ENCODE results near the gene FOXI3. TPM values are rescaled to one million over a fixed set of nuclear protein-coding genes. Genes with fewer than 3 reads are reported as not detected.

FOXI3 gene
- total RNA-seq, 1 donor from 2014 or later = 0.12 TPM

DNA sequence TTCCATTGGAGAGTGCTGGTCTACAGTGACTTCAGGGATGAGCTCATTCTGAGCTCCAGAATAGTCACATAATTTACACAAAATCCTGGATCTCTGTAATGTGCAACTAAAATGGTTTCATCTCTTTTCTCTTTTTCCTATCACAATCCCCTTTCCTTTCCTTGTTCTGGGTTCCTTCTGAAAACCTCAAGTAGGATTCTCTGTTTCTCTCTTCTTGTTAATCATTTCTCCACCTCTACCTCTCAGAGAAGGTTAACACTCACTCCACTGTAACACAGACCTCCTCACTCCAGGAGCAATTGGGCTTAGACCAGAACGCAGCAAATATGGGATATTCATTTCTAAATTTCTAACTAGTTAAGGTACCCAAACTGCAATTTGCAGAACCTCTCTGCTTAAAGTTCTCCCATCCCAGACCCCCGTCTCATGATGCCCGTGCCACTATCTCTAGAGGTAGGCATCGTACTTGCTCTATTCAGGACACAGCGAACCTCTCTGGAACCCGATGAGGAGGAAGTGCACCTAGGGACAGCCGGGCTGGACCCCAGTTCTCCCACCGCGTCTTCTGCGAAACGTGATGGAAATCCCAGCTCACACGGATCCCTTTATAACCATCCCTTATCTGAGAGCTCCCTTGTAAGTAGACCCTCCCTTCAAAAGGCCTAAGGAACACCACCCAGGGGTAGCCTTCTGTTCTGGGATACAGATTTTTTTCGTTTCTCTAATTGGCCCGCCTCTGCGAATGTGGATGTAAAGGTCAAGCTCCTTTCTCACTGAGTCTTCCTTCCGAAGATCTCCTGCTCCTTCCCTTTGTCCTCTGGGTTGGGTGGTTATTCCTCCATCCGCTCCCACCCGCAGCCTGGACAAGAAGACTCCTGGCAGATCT, 1.3 kb downstream of the FOXI3 start:
- TF ChIP-seq, protein P1, sequence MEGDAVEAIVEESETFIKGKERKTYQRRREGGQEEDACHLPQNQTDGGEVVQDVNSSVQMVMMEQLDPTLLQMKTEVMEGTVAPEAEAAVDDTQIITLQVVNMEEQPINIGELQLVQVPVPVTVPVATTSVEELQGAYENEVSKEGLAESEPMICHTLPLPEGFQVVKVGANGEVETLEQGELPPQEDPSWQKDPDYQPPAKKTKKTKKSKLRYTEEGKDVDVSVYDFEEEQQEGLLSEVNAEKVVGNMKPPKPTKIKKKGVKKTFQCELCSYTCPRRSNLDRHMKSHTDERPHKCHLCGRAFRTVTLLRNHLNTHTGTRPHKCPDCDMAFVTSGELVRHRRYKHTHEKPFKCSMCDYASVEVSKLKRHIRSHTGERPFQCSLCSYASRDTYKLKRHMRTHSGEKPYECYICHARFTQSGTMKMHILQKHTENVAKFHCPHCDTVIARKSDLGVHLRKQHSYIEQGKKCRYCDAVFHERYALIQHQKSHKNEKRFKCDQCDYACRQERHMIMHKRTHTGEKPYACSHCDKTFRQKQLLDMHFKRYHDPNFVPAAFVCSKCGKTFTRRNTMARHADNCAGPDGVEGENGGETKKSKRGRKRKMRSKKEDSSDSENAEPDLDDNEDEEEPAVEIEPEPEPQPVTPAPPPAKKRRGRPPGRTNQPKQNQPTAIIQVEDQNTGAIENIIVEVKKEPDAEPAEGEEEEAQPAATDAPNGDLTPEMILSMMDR (conservative IDR thresholded peaks at IDR 0.05) = no peak
- Mint-ChIP-seq H3K4me1 (peaks cover 5% of the 10 kb centered on the region), H3K27me3 (ENCODE audit: low read depth) (peaks cover 83% of the 10 kb centered on the region), H3K27ac (ENCODE audit: unreplicated experiment) (no peak overlapping the region), H3K36me3 (ENCODE audit: low read depth) (no peaks in the 10 kb centered on the region), H3K9me3 (no peaks in the 10 kb centered on the region), H3K4me3 (peak overlapping the region; percentile 3)
- DNase-seq (ENCODE audit: low read depth, low spot score) = no peak

DNA sequence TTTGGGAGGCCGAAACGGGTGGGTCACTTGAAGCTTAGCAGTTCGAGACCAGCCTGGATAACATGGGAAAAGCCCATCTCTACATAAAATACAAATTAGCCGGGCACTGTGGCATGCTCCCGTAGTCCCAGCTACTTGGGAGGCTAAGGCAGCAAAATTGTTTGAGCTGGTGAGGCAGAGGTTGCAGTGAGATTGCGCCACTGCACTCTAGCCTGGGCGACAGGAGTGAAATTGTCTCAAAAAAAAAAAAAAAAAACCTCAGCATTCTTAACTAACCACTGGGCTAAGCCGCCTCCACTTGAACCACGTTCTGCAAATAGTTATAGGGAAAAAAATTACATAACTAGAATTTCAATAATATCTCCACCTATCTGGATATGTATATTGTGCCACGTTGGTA, 2.3 kb downstream of the FOXI3 start:
- Mint-ChIP-seq H3K4me3 (peak overlapping the region; percentile 23), H3K9me3 (no peaks in the 10 kb centered on the region), H3K36me3 (ENCODE audit: low read depth) (no peaks in the 10 kb centered on the region), H3K27me3 (ENCODE audit: low read depth) (peaks cover 76% of the 10 kb centered on the region), H3K4me1 (peaks cover 5% of the 10 kb centered on the region), H3K27ac (ENCODE audit: unreplicated experiment) (no peak overlapping the region)
- DNase-seq (ENCODE audit: low read depth, low spot score) = no peak
- TF ChIP-seq, protein P1 (conservative IDR thresholded peaks at IDR 0.05) = no peak

DNA sequence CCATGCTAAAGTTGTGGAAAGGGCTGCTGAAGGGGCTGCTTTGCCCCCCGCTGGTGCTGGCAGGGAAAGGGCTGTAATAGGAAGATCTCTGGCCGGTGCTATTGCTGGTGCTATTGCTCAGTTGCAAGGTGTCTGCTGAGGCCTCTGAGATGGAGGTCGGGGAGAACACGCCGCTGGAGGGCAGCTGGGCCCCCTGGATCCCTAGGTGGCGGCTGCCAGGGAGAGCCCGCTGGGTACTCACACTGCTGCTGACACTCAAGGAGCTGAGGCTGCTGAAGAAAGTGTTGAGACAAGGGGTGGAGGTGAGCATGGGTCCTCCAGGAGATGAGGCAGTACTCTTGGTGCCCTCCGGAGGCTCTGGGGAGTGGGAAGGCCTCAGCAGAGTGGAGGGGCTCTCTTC, 4.2 kb downstream of the FOXI3 start:
- no peak overlapping the region for H3K4me3 Mint-ChIP-seq
- H3K36me3 Mint-ChIP-seq (ENCODE audit: low read depth) = no peaks in the 10 kb centered on the region
- TF ChIP-seq, protein P1 (conservative IDR thresholded peaks at IDR 0.05) = no peak
- peaks cover 60% of the 10 kb centered on the region for H3K27me3 Mint-ChIP-seq (ENCODE audit: low read depth)
- peaks cover 9% of the 10 kb centered on the region for H3K4me1 Mint-ChIP-seq
- H3K27ac Mint-ChIP-seq (ENCODE audit: unreplicated experiment) = no peak overlapping the region
- no peak for DNase-seq (ENCODE audit: low read depth, low spot score)
- no peaks in the 10 kb centered on the region for H3K9me3 Mint-ChIP-seq

DNA sequence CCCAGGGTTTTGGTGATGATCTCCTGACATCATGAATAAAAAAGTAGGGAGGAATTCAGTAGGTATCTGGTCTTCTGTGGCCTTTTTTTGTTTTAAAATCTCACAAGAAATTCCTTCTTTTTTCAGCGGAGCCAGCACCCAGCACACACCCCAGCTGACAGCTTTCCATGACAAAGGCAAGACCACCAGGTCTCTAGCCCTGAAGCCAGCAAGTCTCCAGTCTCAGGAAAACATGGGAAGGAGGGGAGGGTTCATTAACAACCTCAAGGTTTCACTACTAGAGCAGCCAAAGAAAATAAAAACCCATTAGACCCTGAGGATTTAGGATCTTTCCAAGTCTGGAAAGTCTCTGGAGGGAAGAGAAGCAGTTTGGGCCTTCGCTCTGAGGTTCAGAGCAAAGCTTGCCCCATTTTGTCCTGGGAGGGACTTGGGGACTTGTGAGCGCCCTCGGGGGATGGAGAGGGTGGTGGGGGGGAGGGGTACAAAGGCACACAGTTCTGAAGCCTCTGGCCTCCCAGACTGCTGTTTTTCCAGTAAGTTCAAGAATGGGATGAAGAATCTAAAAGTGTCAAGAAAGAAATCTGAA, 9.0 kb downstream of the FOXI3 start:
- Mint-ChIP-seq H3K27me3 (ENCODE audit: low read depth) (peaks cover 30% of the 10 kb centered on the region), H3K4me3 (no peak overlapping the region), H3K4me1 (peaks cover 4% of the 10 kb centered on the region), H3K36me3 (ENCODE audit: low read depth) (no peaks in the 10 kb centered on the region), H3K27ac (ENCODE audit: unreplicated experiment) (no peak overlapping the region), H3K9me3 (no peaks in the 10 kb centered on the region)
- TF ChIP-seq, protein P1 (conservative IDR thresholded peaks at IDR 0.05) = no peak
- no peak for DNase-seq (ENCODE audit: low read depth, low spot score)

DNA sequence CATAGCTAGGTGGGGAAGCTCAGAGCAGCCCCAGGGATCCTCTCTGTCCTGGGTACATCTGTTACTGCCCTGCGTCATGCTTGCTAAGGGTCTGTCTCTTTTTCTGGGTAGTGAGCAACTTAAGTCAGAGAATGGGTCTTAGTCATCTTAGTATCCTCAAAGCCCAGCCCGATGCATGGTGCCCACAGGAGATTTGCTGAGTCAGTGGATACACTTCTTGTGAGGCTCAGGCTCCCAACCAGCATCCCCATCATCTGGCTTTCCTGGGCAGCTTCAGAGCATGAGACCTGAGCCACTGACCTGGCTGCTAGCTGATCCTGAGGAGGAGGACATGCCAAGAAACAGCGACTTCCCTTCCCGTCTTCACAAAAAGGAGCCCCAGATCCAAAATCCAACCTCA, 10.0 kb downstream of the FOXI3 start:
- Mint-ChIP-seq H3K9me3 (no peaks in the 10 kb centered on the region), H3K36me3 (ENCODE audit: low read depth) (no peaks in the 10 kb centered on the region), H3K27me3 (ENCODE audit: low read depth) (peaks cover 20% of the 10 kb centered on the region), H3K4me1 (peaks cover 4% of the 10 kb centered on the region), H3K27ac (ENCODE audit: unreplicated experiment) (no peak overlapping the region), H3K4me3 (no peak overlapping the region)
- TF ChIP-seq, protein P1 (conservative IDR thresholded peaks at IDR 0.05) = no peak
- DNase-seq (ENCODE audit: low read depth, low spot score) = no peak
